Colonic mucosa (tissue), 4 donors: ENCODE results near the gene GAL3ST1. TPM values are rescaled to one million over a fixed set of nuclear protein-coding genes. Genes with fewer than 3 reads are reported as not detected.
"Not testable (repeated sequence)": the region's sequence is repeated elsewhere in the genome, so short reads cannot be mapped to it uniquely, and the experiment has no call there.

ENCODE experiments used
- DNase-seq: peaks from one replicate; pipeline ENCODE4 v3.0.0-alpha.2; 2020
- H3K27ac ChIP-seq: fragments of 200-600 bp; one replicate; pipeline ENCODE4 v1.8.0; 2021
- H3K27me3 ChIP-seq: fragments of 200-600 bp; one replicate; pipeline ENCODE4 v1.8.0; 2021
- H3K36me3 ChIP-seq: fragments of 200-600 bp; one replicate; pipeline ENCODE4 v1.8.0; 2021
- H3K4me1 ChIP-seq: fragments of 200-600 bp; one replicate; pipeline ENCODE4 v1.8.0; 2021; ENCODE audit warnings: mild to moderate bottlenecking
- H3K4me3 ChIP-seq: fragments of 200-600 bp; one replicate; pipeline ENCODE4 v1.8.0; 2021
- H3K9ac ChIP-seq, 2 donors: one replicate each; pipeline ENCODE4 v1.7.0; 2013; ENCODE audit warnings: control low read depth in 2 of 2, low read depth in 2 of 2, low read length in 2 of 2
- H3K9me3 ChIP-seq: fragments of 200-600 bp; one replicate; pipeline ENCODE4 v1.8.0; 2021
- intact Hi-C: fragments of 100-400 bp; cut with DNase I; formaldehyde crosslinking; loops from one replicate; pipeline ENCODE4 v1.14.1; 2022
- total RNA-seq, 2 donors: library from RNA; stranded (reverse); fragmentation: NEBNext Ultra II Directional in 1 of 2; extraction: Animal tissue kit (Norgen Biotek cat#: 25700) in 1 of 2; gene quantifications; one replicate each; pipeline ENCODE4 v1.2.1, GENCODE V29; 2021
- TF ChIP-seq, protein P1 (sequence below): fragments of 200-600 bp; IDR thresholded peaks from one replicate; pipeline ENCODE4 v1.8.0; 2022; ENCODE audit warnings: antibody characterized with exemption, mild to moderate bottlenecking
- donor health status: healthy.
- donor health status: DM: no; HTN: no; CAD: no.
- donor health status: DM: no; HTN: no; CAD: no.

The GAL3ST1 gene
- total RNA-seq, 2 donors from 2014 or later: 13.4 to 18.8 TPM

DNA sequence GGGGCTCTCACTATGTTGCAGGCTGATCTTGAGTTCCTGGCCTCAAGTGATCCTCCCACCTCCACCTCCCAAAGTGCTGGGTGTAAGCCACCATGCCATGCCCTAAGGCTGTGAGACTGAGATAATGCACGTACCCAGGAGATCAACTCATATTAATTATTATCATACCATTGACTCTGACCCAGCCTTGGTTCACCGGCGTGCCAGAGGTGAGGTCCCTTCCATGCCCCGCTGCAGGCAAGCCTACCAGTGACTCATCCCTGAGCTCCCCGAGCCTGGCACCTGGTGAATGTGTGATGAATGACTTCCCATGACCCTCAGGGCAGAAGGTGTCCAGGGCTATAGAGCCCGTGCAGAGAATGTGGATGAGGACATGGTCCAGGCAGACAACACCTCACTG lies 12.1 kb downstream of the GAL3ST1 start:
- no peaks in the 10 kb centered on the region for H3K9me3 ChIP-seq
- TF ChIP-seq, protein P1, sequence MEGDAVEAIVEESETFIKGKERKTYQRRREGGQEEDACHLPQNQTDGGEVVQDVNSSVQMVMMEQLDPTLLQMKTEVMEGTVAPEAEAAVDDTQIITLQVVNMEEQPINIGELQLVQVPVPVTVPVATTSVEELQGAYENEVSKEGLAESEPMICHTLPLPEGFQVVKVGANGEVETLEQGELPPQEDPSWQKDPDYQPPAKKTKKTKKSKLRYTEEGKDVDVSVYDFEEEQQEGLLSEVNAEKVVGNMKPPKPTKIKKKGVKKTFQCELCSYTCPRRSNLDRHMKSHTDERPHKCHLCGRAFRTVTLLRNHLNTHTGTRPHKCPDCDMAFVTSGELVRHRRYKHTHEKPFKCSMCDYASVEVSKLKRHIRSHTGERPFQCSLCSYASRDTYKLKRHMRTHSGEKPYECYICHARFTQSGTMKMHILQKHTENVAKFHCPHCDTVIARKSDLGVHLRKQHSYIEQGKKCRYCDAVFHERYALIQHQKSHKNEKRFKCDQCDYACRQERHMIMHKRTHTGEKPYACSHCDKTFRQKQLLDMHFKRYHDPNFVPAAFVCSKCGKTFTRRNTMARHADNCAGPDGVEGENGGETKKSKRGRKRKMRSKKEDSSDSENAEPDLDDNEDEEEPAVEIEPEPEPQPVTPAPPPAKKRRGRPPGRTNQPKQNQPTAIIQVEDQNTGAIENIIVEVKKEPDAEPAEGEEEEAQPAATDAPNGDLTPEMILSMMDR: no peak
- DNase-seq: no peak
- no peaks in the 10 kb centered on the region for H3K36me3 ChIP-seq
- H3K27me3 ChIP-seq: no peaks in the 10 kb centered on the region
- no peak overlapping the region for H3K27ac ChIP-seq
- H3K9ac ChIP-seq: no peak overlapping the region
- H3K4me1 ChIP-seq: no peaks in the 10 kb centered on the region
- no peak overlapping the region for H3K4me3 ChIP-seq
- intact Hi-C loops: no loop called here

DNA sequence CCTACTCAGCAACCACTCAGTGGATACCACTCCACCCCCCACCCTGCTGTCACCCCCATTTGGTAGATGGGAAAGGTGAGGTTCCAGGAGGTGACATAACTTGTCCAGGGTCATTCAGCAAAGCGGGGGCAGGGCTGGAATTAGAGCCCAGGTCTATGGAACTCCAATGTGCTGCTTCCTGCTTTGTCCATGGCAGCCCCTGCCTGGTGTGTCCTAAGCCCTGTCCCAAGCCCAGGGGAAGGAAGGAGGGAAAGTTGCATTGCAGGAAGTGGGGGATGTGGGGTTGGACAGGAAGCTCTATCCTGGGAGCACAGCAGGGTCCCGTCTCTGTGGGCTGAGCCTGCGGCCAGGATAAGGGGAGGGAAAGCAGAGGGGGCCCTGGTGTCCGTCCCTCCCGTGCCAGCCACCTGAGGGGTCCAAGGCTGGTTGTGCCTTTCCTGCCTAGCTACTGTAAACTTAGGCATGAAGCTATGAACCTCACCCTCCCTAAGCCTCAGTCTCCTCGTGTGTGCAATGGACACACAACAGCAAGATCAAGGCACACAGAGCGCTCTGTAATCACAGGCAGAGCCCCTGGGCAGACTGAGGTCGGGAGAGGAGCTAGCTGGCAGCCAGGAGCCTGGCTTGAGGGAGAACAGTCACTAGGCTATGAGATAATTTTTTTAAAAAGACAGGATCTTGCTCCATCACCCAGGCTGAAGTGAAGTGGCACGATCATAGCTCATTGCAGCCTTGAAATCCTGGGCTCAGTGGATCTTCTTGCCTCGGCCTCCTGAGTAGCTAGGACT lies 12.9 kb downstream of the GAL3ST1 start:
- TF ChIP-seq, protein P1: no peak
- no peak overlapping the region for H3K9ac ChIP-seq
- H3K4me1 ChIP-seq: no peaks in the 10 kb centered on the region
- H3K27ac ChIP-seq: no peak overlapping the region
- DNase-seq: no peak
- intact Hi-C loops: no loop called here
- no peaks in the 10 kb centered on the region for H3K27me3 ChIP-seq
- H3K36me3 ChIP-seq: no peaks in the 10 kb centered on the region
- H3K4me3 ChIP-seq: no peak overlapping the region
- H3K9me3 ChIP-seq: no peaks in the 10 kb centered on the region

- H3K4me1 ChIP-seq, H3K27ac ChIP-seq, H3K9me3 ChIP-seq, DNase-seq, H3K4me3 ChIP-seq, intact Hi-C loops, H3K9ac ChIP-seq, H3K36me3 ChIP-seq, H3K27me3 ChIP-seq: not testable (repeated sequence)
Observed at GRCh38 chr22:30560643-30561202, 13.7 kb downstream of the GAL3ST1 start.

DNA sequence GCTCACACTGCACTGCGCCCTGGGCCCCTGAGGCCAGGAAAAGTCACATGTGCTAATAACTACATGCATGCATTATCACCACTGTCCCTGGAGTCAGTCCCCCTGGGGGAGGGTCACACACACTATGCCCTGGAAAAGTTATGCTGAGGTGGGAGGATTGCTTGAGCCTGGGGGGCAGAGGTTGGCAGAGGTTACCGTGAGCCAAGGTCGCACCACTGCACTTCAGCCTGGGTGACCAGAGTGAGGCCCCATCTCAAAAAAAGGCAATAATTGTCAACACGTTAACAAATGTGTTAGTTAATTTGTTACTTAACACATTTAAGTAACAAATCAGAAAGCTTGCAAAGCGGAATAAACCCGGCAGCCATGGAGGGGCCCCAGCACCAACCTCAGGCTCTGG lies 14.6 kb downstream of the GAL3ST1 start:
- no peaks in the 10 kb centered on the region for H3K4me1 ChIP-seq
- H3K9me3 ChIP-seq: no peaks in the 10 kb centered on the region
- no peak overlapping the region for H3K27ac ChIP-seq
- H3K9ac ChIP-seq: no peak overlapping the region
- intact Hi-C loops: loop anchor here (10.0 kb wide), 1 partner anchor 195 kb away; no protein-coding TSS in a partner anchor
- no peaks in the 10 kb centered on the region for H3K27me3 ChIP-seq
- H3K36me3 ChIP-seq: no peaks in the 10 kb centered on the region
- no peak overlapping the region for H3K4me3 ChIP-seq
- TF ChIP-seq, protein P1: no peak
- no peak for DNase-seq

DNA sequence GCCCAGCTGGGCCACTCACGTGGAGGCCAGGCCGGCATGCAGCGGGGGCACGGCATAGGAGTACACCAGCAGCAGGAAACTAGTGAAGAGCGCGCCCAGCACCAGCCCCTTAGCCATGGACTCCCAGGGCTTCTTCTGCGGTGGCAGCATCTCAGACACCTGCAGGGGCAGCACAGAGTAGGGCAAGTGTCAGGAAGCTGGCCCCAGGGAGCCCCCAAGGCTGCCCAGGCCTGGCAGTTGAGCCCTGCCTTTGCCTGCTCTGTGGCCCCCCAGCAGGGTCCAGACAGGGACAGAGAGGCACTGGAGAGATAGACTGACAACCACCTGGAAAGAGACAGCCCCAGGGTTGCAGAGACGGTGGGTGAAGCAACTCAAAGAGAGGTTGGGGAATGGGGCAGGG lies 17.2 kb downstream of the GAL3ST1 start:
- H3K4me1 ChIP-seq: no peaks in the 10 kb centered on the region
- no peak overlapping the region for H3K4me3 ChIP-seq
- TF ChIP-seq, protein P1: no peak
- H3K9ac ChIP-seq: no peak overlapping the region
- H3K9me3 ChIP-seq: no peaks in the 10 kb centered on the region
- no peaks in the 10 kb centered on the region for H3K27me3 ChIP-seq
- DNase-seq: no peak
- intact Hi-C loops: loop anchor here (10.0 kb wide), 1 partner anchor 198 kb away; no protein-coding TSS in a partner anchor
- no peaks in the 10 kb centered on the region for H3K36me3 ChIP-seq
- no peak overlapping the region for H3K27ac ChIP-seq

- intact Hi-C loops: loop anchor here (10.0 kb wide), 1 partner anchor 198 kb away; no protein-coding TSS in a partner anchor
- no peaks in the 10 kb centered on the region for H3K36me3 ChIP-seq
- no peak overlapping the region for H3K27ac ChIP-seq
Observed at GRCh38 chr22:30556388-30556787, 18.1 kb downstream of the GAL3ST1 start.

More at GRCh38 chr22:30556388-30556787, 18.1 kb downstream of the GAL3ST1 start:
- TF ChIP-seq, protein P1: no peak
- Histone ChIP-seq H3K4me1 (no peaks in the 10 kb centered on the region), H3K27me3 (no peaks in the 10 kb centered on the region), H3K9me3 (no peaks in the 10 kb centered on the region), H3K4me3 (no peak overlapping the region), H3K9ac (no peak overlapping the region)
- no peak for DNase-seq
